Skeletal muscle satellite cell (primary cell): ENCODE results near the gene PACC1. TPM values are rescaled to one million over a fixed set of nuclear protein-coding genes. Genes with fewer than 3 reads are reported as not detected.

Experiments used
- H3K27me3 ChIP-seq: 2 replicates; pipeline ENCODE4 v1.7.0; 2013; ENCODE audit warnings: low read length; ENCODE audit not compliant: control insufficient read depth, insufficient read depth
- H3K36me3 ChIP-seq: 2 replicates; pipeline ENCODE4 v1.7.0; 2013; ENCODE audit warnings: mild to moderate bottlenecking, control low read depth, low read length; ENCODE audit not compliant: insufficient read depth
- H3K4me1 ChIP-seq: 2 replicates; pipeline ENCODE4 v1.7.0; 2013; ENCODE audit warnings: low read length; ENCODE audit not compliant: control insufficient read depth, insufficient read depth
- H3K4me2 ChIP-seq: 2 replicates; pipeline ENCODE4 v1.7.0; 2013; ENCODE audit warnings: mild to moderate bottlenecking, low read length
- H3K4me3 ChIP-seq: 2 replicates; pipeline ENCODE4 v1.7.0; 2013; ENCODE audit warnings: low read length
- H3K9ac ChIP-seq: 2 replicates; pipeline ENCODE4 v1.7.0; 2013; ENCODE audit warnings: mild to moderate bottlenecking, low read depth, low read length, moderate library complexity
- H3K9me3 ChIP-seq: replicated peaks from 2 replicates; pipeline ENCODE4 v1.7.0; 2013; ENCODE audit warnings: mild to moderate bottlenecking, control low read depth, low read length
- total RNA-seq: library from RNA; depleted of rRNA; stranded (reverse); fragments of >200 nt; gene quantifications from 2 replicates; pipeline ENCODE4 v1.2.3, GENCODE V29; 2012; rRNA removed

PACC1 gene
- total RNA-seq = 7.4 and 8.4 TPM in 2 replicates

- H3K9me3 ChIP-seq = no peaks in the 10 kb centered on the region
- peak within 1 kb of the TSS; percentile 65 for H3K9ac ChIP-seq
- peaks cover 12% of the 10 kb centered on the region for H3K36me3 ChIP-seq
- peak within 1 kb of the TSS; percentile 94 for H3K4me2 ChIP-seq
- peaks cover 10% of the 10 kb centered on the region for H3K4me1 ChIP-seq
- H3K4me3 ChIP-seq = peak within 1 kb of the TSS; percentile 90
- no peaks in the 10 kb centered on the region for H3K27me3 ChIP-seq
These were observed at the start of gene PACC1 for GRCh38 chr1:212414328-212415106. Gene PACC1, minus strand, starts transcription at chr1:212414886. Its CDS starts 129 bp downstream, at chr1:212414757.

GRCh38 chr1:212463565-212464285 lies 49.0 kb upstream of the PACC1 start:
- H3K9me3 ChIP-seq = no peaks in the 10 kb centered on the region
- H3K36me3 ChIP-seq = no peaks in the 10 kb centered on the region
- H3K4me1 ChIP-seq = no peaks in the 10 kb centered on the region
- H3K4me3 ChIP-seq = no peak overlapping the region
- H3K27me3 ChIP-seq = peaks cover 30% of the 10 kb centered on the region
- H3K4me2 ChIP-seq = no peak overlapping the region
- no peak overlapping the region for H3K9ac ChIP-seq

GRCh38 chr1:212461916-212462660 lies 47.4 kb upstream of the PACC1 start:
- Histone ChIP-seq H3K4me3 (no peak overlapping the region), H3K36me3 (no peaks in the 10 kb centered on the region), H3K27me3 (peaks cover 30% of the 10 kb centered on the region), H3K9me3 (no peaks in the 10 kb centered on the region), H3K4me1 (no peaks in the 10 kb centered on the region), H3K9ac (no peak overlapping the region), H3K4me2 (no peak overlapping the region)

GRCh38 chr1:212460376-212460775 lies 45.7 kb upstream of the PACC1 start:
- H3K36me3 ChIP-seq = no peaks in the 10 kb centered on the region
- H3K27me3 ChIP-seq = peaks cover 27% of the 10 kb centered on the region
- no peak overlapping the region for H3K4me3 ChIP-seq
- peaks cover 4% of the 10 kb centered on the region for H3K4me1 ChIP-seq
- no peak overlapping the region for H3K9ac ChIP-seq
- no peaks in the 10 kb centered on the region for H3K9me3 ChIP-seq
- H3K4me2 ChIP-seq = no peak overlapping the region

- no peaks in the 10 kb centered on the region for H3K9me3 ChIP-seq
- peaks cover 4% of the 10 kb centered on the region for H3K4me1 ChIP-seq
- no peak overlapping the region for H3K4me2 ChIP-seq
- H3K27me3 ChIP-seq = peaks cover 20% of the 10 kb centered on the region
- no peak overlapping the region for H3K9ac ChIP-seq
- H3K36me3 ChIP-seq = no peaks in the 10 kb centered on the region
- H3K4me3 ChIP-seq = no peak overlapping the region
These were observed 45.0 kb upstream of the PACC1 start for GRCh38 chr1:212459656-212460055.

- no peak overlapping the region for H3K4me3 ChIP-seq
- H3K4me1 ChIP-seq = peaks cover 4% of the 10 kb centered on the region
- no peak overlapping the region for H3K4me2 ChIP-seq
- H3K9me3 ChIP-seq = no peaks in the 10 kb centered on the region
- no peaks in the 10 kb centered on the region for H3K36me3 ChIP-seq
- peaks cover 14% of the 10 kb centered on the region for H3K27me3 ChIP-seq
- no peak overlapping the region for H3K9ac ChIP-seq
These were observed 44.1 kb upstream of the PACC1 start for GRCh38 chr1:212458817-212459216.

- Histone ChIP-seq H3K27me3 (peaks cover 5% of the 10 kb centered on the region), H3K4me3 (no peak overlapping the region), H3K36me3 (no peaks in the 10 kb centered on the region), H3K9ac (no peak overlapping the region), H3K4me2 (no peak overlapping the region), H3K4me1 (peaks cover 4% of the 10 kb centered on the region), H3K9me3 (no peaks in the 10 kb centered on the region)
These were observed 43.2 kb upstream of the PACC1 start for GRCh38 chr1:212457740-212458338.

GRCh38 chr1:212455803-212456528 lies 41.3 kb upstream of the PACC1 start:
- Histone ChIP-seq H3K9ac (peak overlapping the region; percentile 44), H3K4me1 (peaks cover 7% of the 10 kb centered on the region), H3K4me3 (peak overlapping the region; percentile 52), H3K27me3 (no peaks in the 10 kb centered on the region), H3K4me2 (peak overlapping the region; percentile 74), H3K9me3 (no peaks in the 10 kb centered on the region), H3K36me3 (no peaks in the 10 kb centered on the region)

GRCh38 chr1:212455401-212455800 lies 40.7 kb upstream of the PACC1 start:
- no peak overlapping the region for H3K9ac ChIP-seq
- H3K27me3 ChIP-seq = no peaks in the 10 kb centered on the region
- no peaks in the 10 kb centered on the region for H3K36me3 ChIP-seq
- H3K4me1 ChIP-seq = peaks cover 7% of the 10 kb centered on the region
- H3K4me3 ChIP-seq = no peak overlapping the region
- no peak overlapping the region for H3K4me2 ChIP-seq
- H3K9me3 ChIP-seq = no peaks in the 10 kb centered on the region

GRCh38 chr1:212454741-212455140 lies 40.1 kb upstream of the PACC1 start:
- Histone ChIP-seq H3K9ac (no peak overlapping the region), H3K4me2 (no peak overlapping the region)

More at GRCh38 chr1:212454741-212455140, 40.1 kb upstream of the PACC1 start:
- Histone ChIP-seq H3K36me3 (no peaks in the 10 kb centered on the region), H3K27me3 (no peaks in the 10 kb centered on the region), H3K4me1 (peaks cover 7% of the 10 kb centered on the region), H3K4me3 (no peak overlapping the region), H3K9me3 (no peaks in the 10 kb centered on the region)
